ENCODE results near the gene EXTL1.

EXTL1 gene

GRCh38 chr1:25997828-25998761, 23.5 kb upstream of the EXTL1 start, which contains the start of gene PAFAH2:
Gene PAFAH2, minus strand, starts transcription at chr1:25998063. Its CDS starts 7,247 bp downstream, at chr1:25990816.
- peak; percentile 97 to 100 (median 99) for DNase-seq

- no peak for DNase-seq
Observed at GRCh38 chr1:25999041-25999800, 22.4 kb upstream of the EXTL1 start.

GRCh38 chr1:26003262-26003661, 18.3 kb upstream of the EXTL1 start:
- DNase-seq = no peak

GRCh38 chr1:26003756-26004155, 17.8 kb upstream of the EXTL1 start:
- no peak for DNase-seq

- no peak for DNase-seq
Observed at GRCh38 chr1:26005434-26006105, 16.0 kb upstream of the EXTL1 start.

GRCh38 chr1:26006710-26007109, 14.9 kb upstream of the EXTL1 start:
- DNase-seq = no peak

- peak in 2 of 3 experiments; percentile 18 to 50 for DNase-seq
Observed at GRCh38 chr1:26009796-26010447, 11.7 kb upstream of the EXTL1 start.

GRCh38 chr1:26010825-26011224, 10.8 kb upstream of the EXTL1 start:
- DNase-seq = peak in 1 of 3 experiments; percentile 66

GRCh38 chr1:26012864-26013263, 8.7 kb upstream of the EXTL1 start:
- peak in 2 of 3 experiments; percentile 29 to 68 for DNase-seq

GRCh38 chr1:26014179-26014578, 7.4 kb upstream of the EXTL1 start:
- no peak for DNase-seq

- DNase-seq = no peak
Observed at GRCh38 chr1:26015358-26015757, 6.2 kb upstream of the EXTL1 start.

GRCh38 chr1:26016258-26016952, 5.2 kb upstream of the EXTL1 start:
- DNase-seq = peak in 2 of 3 experiments; percentile 25 to 50

GRCh38 chr1:26016953-26017545, 4.5 kb upstream of the EXTL1 start:
- DNase-seq = peak in 2 of 3 experiments; percentile 17 to 44

GRCh38 chr1:26017606-26018005, 4.0 kb upstream of the EXTL1 start:
- DNase-seq = no peak

- no peak for DNase-seq
Observed at GRCh38 chr1:26019641-26020315, 1.8 kb upstream of the EXTL1 start.

GRCh38 chr1:26020330-26020768, 1.2 kb upstream of the EXTL1 start:
- no peak for DNase-seq

- DNase-seq = no peak
Observed at GRCh38 chr1:26020941-26021646, 481 bp upstream of the EXTL1 start.

- no peak for DNase-seq
Observed at GRCh38 chr1:26022404-26022779, 817 bp downstream of the EXTL1 start.

GRCh38 chr1:26023009-26023408, 1.4 kb downstream of the EXTL1 start:
- no peak for DNase-seq

- no peak for DNase-seq
Observed at GRCh38 chr1:26023826-26024225, 2.3 kb downstream of the EXTL1 start.

Data from NCI-H1417 (cell line).